Psoas muscle (tissue), 8 donors: ENCODE measurements around the gene KMT2B. TPM values are rescaled to one million over a fixed set of nuclear protein-coding genes. Genes with fewer than 3 reads are reported as not detected.
"Not testable (repeated sequence)": the region's sequence is repeated elsewhere in the genome, so short reads cannot be mapped to it uniquely, and the experiment has no call there.

Source experiments
- ATAC-seq, 4 donors: fragments of 200-7000 bp; cut with Tn5 transposase; one replicate each; pipeline ENCODE4 v1.9.1; 2020; ENCODE audit warnings: moderate library complexity in 3 of 4, mild to moderate bottlenecking in 2 of 4
- DNase-seq, 2 donors: peaks; one replicate each; pipeline ENCODE4 v3.0.0-alpha.2; 2020
- H3K27ac ChIP-seq: fragments of 200-600 bp; one replicate; pipeline ENCODE4 v1.8.0; 2022
- H3K27me3 ChIP-seq, 3 donors: fragments of 200-600 bp in 1 of 3; one replicate each; pipeline versions ENCODE4 v1.6.1 to v1.8.0; 2013 to 2022; ENCODE audit warnings: low read length in 2 of 3, mild to moderate bottlenecking in 2 of 3, moderate library complexity in 1 of 3; ENCODE audit not compliant: insufficient read depth in 3 of 3
- H3K36me3 ChIP-seq, 2 donors: fragments of 200-600 bp in 1 of 2; one replicate each; pipeline versions ENCODE4 v1.6.1 to v1.8.0; 2013 to 2022; ENCODE audit warnings: low read depth in 1 of 2, mild to moderate bottlenecking in 1 of 2, moderate library complexity in 1 of 2; ENCODE audit not compliant: insufficient read depth in 1 of 2
- H3K4me1 ChIP-seq: fragments of 200-600 bp; one replicate; pipeline ENCODE4 v1.8.0; 2022
- H3K4me3 ChIP-seq: fragments of 200-600 bp; one replicate; pipeline ENCODE4 v1.8.0; 2022; ENCODE audit warnings: mild to moderate bottlenecking
- H3K9me3 ChIP-seq: fragments of 200-600 bp; one replicate; pipeline ENCODE4 v1.8.0; 2022
- WGBS, 3 donors: extraction: QIAGEN DNeasy Blood & Tissue Kit; methylation state at CpG; one replicate each; pipeline versions ENCODE4 v1.1.6 to v1.1.7; 2013; 5-methylcytosine and 5-hydroxymethylcytosine counted together
- intact Hi-C, 2 donors: fragments of 100-400 bp; cut with DNase I; formaldehyde crosslinking; loops; one replicate each; pipeline versions ENCODE4 v1.11.0 to v1.14.2; 2022
- polyA plus RNA-seq, 3 donors: library from polyadenylated mRNA; stranded (reverse); fragments of 200-250 nt; gene quantifications; one replicate each; pipeline ENCODE4 v1.2.3, GENCODE V29; 2013
- total RNA-seq, 4 donors: library from RNA; stranded (reverse); fragmentation: NEBNext Ultra II Directional in 2 of 4; extraction: Animal tissue kit (Norgen Biotek cat#: 25700) in 2 of 4; gene quantifications; one replicate each; pipeline versions ENCODE4 v1.2.1 to v1.2.4, GENCODE V29; 2021 to 2023
- TF ChIP-seq, protein P1 (sequence below): fragments of 200-600 bp; IDR thresholded peaks from one replicate; pipeline ENCODE4 v1.8.0; 2022; ENCODE audit warnings: antibody characterized with exemption
- donor health status: healthy with polysubstance abuse.
- donor health status: DM: no; HTN: no; CAD: no; lungs with moderate emphysema.
- donor health status: Bipolar disorder and iron deficiency.
- donor health status: healthy.
- donor health status: DM: yes; HTN: yes; CAD: no.
- donor health status: DM: no; HTN: no; CAD: no.
- donor health status: DM: no; HTN: no; CAD: no.
- donor health status: DM: yes; HTN: yes; CAD: no.

KMT2B gene
- total and polyA plus RNA-seq, 7 donors = 13.4 to 29.0 (median 20.0) TPM

- intact Hi-C loops = no loop called here
- ATAC-seq = no peak
- peaks cover 18% of the 10 kb centered on the region for H3K4me1 ChIP-seq
- H3K27ac ChIP-seq = no peak overlapping the region
- DNase-seq = no peak
- no peaks in the 10 kb centered on the region for H3K9me3 ChIP-seq
- no peaks in the 10 kb centered on the region for H3K27me3 ChIP-seq
- H3K36me3 ChIP-seq = peaks cover 6 to 58% of the 10 kb centered on the region in 2 donors
- TF ChIP-seq, protein P1, sequence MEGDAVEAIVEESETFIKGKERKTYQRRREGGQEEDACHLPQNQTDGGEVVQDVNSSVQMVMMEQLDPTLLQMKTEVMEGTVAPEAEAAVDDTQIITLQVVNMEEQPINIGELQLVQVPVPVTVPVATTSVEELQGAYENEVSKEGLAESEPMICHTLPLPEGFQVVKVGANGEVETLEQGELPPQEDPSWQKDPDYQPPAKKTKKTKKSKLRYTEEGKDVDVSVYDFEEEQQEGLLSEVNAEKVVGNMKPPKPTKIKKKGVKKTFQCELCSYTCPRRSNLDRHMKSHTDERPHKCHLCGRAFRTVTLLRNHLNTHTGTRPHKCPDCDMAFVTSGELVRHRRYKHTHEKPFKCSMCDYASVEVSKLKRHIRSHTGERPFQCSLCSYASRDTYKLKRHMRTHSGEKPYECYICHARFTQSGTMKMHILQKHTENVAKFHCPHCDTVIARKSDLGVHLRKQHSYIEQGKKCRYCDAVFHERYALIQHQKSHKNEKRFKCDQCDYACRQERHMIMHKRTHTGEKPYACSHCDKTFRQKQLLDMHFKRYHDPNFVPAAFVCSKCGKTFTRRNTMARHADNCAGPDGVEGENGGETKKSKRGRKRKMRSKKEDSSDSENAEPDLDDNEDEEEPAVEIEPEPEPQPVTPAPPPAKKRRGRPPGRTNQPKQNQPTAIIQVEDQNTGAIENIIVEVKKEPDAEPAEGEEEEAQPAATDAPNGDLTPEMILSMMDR = no peak
- 81 to 86% (median 82%) methylated on average over 16 to 17 of the region's 17 CpGs for WGBS, 3 donors
- no peak overlapping the region for H3K4me3 ChIP-seq
Observed at GRCh38 chr19:35720648-35721047, 2.8 kb downstream of the KMT2B start.

GRCh38 chr19:35721374-35721773 lies 3.6 kb downstream of the KMT2B start:
- 91 to 94% (median 92%) methylated on average over 16 of the region's 16 CpGs for WGBS, 3 donors
- DNase-seq (no peak), ATAC-seq (no peak)
- no peaks in the 10 kb centered on the region for H3K9me3 ChIP-seq
- H3K4me3 ChIP-seq = no peak overlapping the region
- H3K36me3 ChIP-seq = peaks cover 11 to 65% of the 10 kb centered on the region in 2 donors
- H3K27me3 ChIP-seq = no peaks in the 10 kb centered on the region
- TF ChIP-seq, protein P1 = no peak
- H3K4me1 ChIP-seq = peaks cover 14% of the 10 kb centered on the region
- intact Hi-C loops = no loop called here
- H3K27ac ChIP-seq = no peak overlapping the region

GRCh38 chr19:35722461-35722860 lies 4.7 kb downstream of the KMT2B start:
- no peak for ATAC-seq
- no peak overlapping the region for H3K4me3 ChIP-seq
- DNase-seq = no peak
- H3K27ac ChIP-seq = no peak overlapping the region
- H3K4me1 ChIP-seq = peaks cover 14% of the 10 kb centered on the region
- 90 to 96% (median 94%) methylated on average over 14 of the region's 14 CpGs for WGBS, 3 donors
- intact Hi-C loops = no loop called here
- TF ChIP-seq, protein P1 = no peak
- no peaks in the 10 kb centered on the region for H3K9me3 ChIP-seq
- peaks cover 13 to 76% of the 10 kb centered on the region in 2 donors for H3K36me3 ChIP-seq
- no peaks in the 10 kb centered on the region for H3K27me3 ChIP-seq

GRCh38 chr19:35722897-35723296 lies 5.1 kb downstream of the KMT2B start:
- WGBS, 3 donors = 89 to 90% (median 90%) methylated on average over 15 to 16 of the region's 16 CpGs
- DNase-seq (no peak), ATAC-seq (no peak)
- TF ChIP-seq, protein P1 = no peak
- Histone ChIP-seq H3K27ac (no peak overlapping the region), H3K4me1 (peaks cover 14% of the 10 kb centered on the region), H3K9me3 (no peaks in the 10 kb centered on the region), H3K4me3 (no peak overlapping the region), H3K27me3 (no peaks in the 10 kb centered on the region), H3K36me3 (peaks cover 14 to 80% of the 10 kb centered on the region in 2 donors)
- intact Hi-C loops = no loop called here

DNA sequence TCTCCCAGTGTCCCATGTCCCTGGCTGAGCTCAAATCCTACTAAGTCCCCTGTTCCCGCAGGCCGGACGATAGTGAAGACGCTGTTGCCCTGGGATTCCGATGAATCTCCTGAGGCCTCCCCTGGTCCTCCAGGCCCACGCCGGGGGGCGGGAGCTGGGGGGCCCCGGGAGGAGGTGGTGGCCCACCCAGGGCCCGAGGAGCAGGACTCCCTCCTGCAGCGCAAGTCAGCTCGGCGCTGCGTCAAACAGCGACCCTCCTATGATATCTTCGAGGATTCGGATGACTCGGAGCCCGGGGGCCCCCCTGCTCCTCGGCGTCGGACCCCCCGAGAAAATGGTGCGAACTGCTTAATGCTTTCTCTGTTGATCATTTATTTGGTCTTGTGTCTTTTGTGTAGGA lies 5.9 kb downstream of the KMT2B start:
- intact Hi-C loops = loop anchor here in 1 of 2 donors (2.0 kb wide), 1 partner anchor 15 kb away; no protein-coding TSS in a partner anchor
- 91 to 94% (median 93%) methylated on average over 24 of the region's 24 CpGs for WGBS, 3 donors
- H3K4me1 ChIP-seq = peaks cover 14% of the 10 kb centered on the region
- no peak overlapping the region for H3K27ac ChIP-seq
- no peaks in the 10 kb centered on the region for H3K27me3 ChIP-seq
- TF ChIP-seq, protein P1 = no peak
- no peak for ATAC-seq
- H3K36me3 ChIP-seq = peaks cover 14 to 88% of the 10 kb centered on the region in 2 donors
- DNase-seq = no peak
- no peaks in the 10 kb centered on the region for H3K9me3 ChIP-seq
- H3K4me3 ChIP-seq = no peak overlapping the region

DNA sequence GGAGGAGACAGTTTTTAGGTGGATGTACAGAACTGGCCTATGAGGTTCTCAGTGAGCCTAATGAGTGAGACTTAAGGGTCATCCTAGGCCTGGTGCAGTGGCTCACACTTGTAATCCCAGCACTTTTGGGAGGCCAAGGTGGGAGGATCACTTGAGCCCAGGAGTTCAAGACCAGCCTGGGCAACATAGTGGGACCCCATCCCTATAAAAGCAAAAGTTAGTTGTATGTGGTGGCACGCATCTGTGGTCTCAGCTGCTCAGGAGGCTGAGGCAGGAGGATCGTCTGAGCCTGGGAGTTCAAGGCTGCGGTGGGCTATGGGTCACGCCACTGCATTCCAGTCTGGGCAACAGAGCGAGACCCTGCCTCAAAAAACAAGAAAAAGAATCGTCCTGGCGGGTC lies 6.3 kb downstream of the KMT2B start:
- H3K4me3 ChIP-seq, DNase-seq, H3K9me3 ChIP-seq, H3K27me3 ChIP-seq, H3K27ac ChIP-seq, H3K4me1 ChIP-seq, ATAC-seq: not testable (repeated sequence)
- WGBS, 3 donors = 93 to 98% (median 96%) methylated on average over 7 of the region's 7 CpGs
- peaks cover 16 to 93% of the 10 kb centered on the region in 2 donors for H3K36me3 ChIP-seq
- intact Hi-C loops = loop anchor here in 1 of 2 donors (2.0 kb wide), 1 partner anchor 15 kb away; no protein-coding TSS in a partner anchor
